ENCODE results near the gene STK36.

The STK36 gene

GRCh38 chr2:218655751-218656150 is 16.1 kb upstream of the STK36 start:
- H3K4me3 ChIP-seq (replicated peaks; ENCODE audit: low read depth, low read length), result no peak overlapping the region
- H3K27me3 ChIP-seq (replicated peaks; ENCODE audit: control insufficient read depth, insufficient read depth, low read length), result no peaks in the 10 kb centered on the region
- peaks cover 18% of the 10 kb centered on the region for H3K36me3 ChIP-seq (ENCODE audit: control insufficient read depth, insufficient read depth, low read length)
- TF ChIP-seq CTCF (IDR thresholded peaks at IDR 0.05; ENCODE audit: insufficient read depth, low read length, poor library complexity, severe bottlenecking), result no peak
- DNase-seq (ENCODE audit: extremely low read depth, insufficient read length), result no peak

GRCh38 chr2:218658671-218659257 is 13.1 kb upstream of the STK36 start:
- no peaks in the 10 kb centered on the region for H3K27me3 ChIP-seq (replicated peaks; ENCODE audit: control insufficient read depth, insufficient read depth, low read length)
- peak; percentile 74 for TF ChIP-seq CTCF (IDR thresholded peaks at IDR 0.05; ENCODE audit: insufficient read depth, low read length, poor library complexity, severe bottlenecking)
- peak; percentile 73 for DNase-seq (ENCODE audit: extremely low read depth, insufficient read length)
- peaks cover 23% of the 10 kb centered on the region for H3K36me3 ChIP-seq (ENCODE audit: control insufficient read depth, insufficient read depth, low read length)
- peak overlapping the region; percentile 88 for H3K4me3 ChIP-seq (replicated peaks; ENCODE audit: low read depth, low read length)

GRCh38 chr2:218659258-218659987 is 12.5 kb upstream of the STK36 start, which contains the start of the genes BCS1L and ZNF142:
Gene BCS1L, plus strand, starts transcription at chr2:218659683. Its CDS starts 1,305 bp downstream, at chr2:218660988.
Gene ZNF142, minus strand, starts transcription at chr2:218659623. Its CDS starts 3,194 bp downstream, at chr2:218656429.
- peak; percentile 89 for DNase-seq (ENCODE audit: extremely low read depth, insufficient read length)
- TF ChIP-seq CTCF (IDR thresholded peaks at IDR 0.05; ENCODE audit: insufficient read depth, low read length, poor library complexity, severe bottlenecking), result no peak
- Histone ChIP-seq H3K36me3 (ENCODE audit: control insufficient read depth, insufficient read depth, low read length) (peaks cover 28% of the 10 kb centered on the region), H3K27me3 (replicated peaks; ENCODE audit: control insufficient read depth, insufficient read depth, low read length) (no peaks in the 10 kb centered on the region), H3K4me3 (replicated peaks; ENCODE audit: low read depth, low read length) (peak within 1 kb of the TSS; percentile 88)

GRCh38 chr2:218659988-218660358 is 11.9 kb upstream of the STK36 start:
- no peak for DNase-seq (ENCODE audit: extremely low read depth, insufficient read length)
- H3K36me3 ChIP-seq (ENCODE audit: control insufficient read depth, insufficient read depth, low read length), result peaks cover 32% of the 10 kb centered on the region
- H3K4me3 ChIP-seq (replicated peaks; ENCODE audit: low read depth, low read length), result peak overlapping the region; percentile 88

GRCh38 chr2:218662377-218662776 is 9.5 kb upstream of the STK36 start:
- TF ChIP-seq CTCF (IDR thresholded peaks at IDR 0.05; ENCODE audit: insufficient read depth, low read length, poor library complexity, severe bottlenecking), result no peak
- Histone ChIP-seq H3K4me3 (replicated peaks; ENCODE audit: low read depth, low read length) (no peak overlapping the region), H3K27me3 (replicated peaks; ENCODE audit: control insufficient read depth, insufficient read depth, low read length) (no peaks in the 10 kb centered on the region), H3K36me3 (ENCODE audit: control insufficient read depth, insufficient read depth, low read length) (peaks cover 30% of the 10 kb centered on the region)
- DNase-seq (ENCODE audit: extremely low read depth, insufficient read length), result no peak

More at GRCh38 chr2:218659988-218660358, 11.9 kb upstream of the STK36 start:
- no peak for TF ChIP-seq CTCF (IDR thresholded peaks at IDR 0.05; ENCODE audit: insufficient read depth, low read length, poor library complexity, severe bottlenecking)
- no peaks in the 10 kb centered on the region for H3K27me3 ChIP-seq (replicated peaks; ENCODE audit: control insufficient read depth, insufficient read depth, low read length)
